H9 (cell line): ENCODE data around the gene TCERG1L. TPM values are rescaled to one million over a fixed set of nuclear protein-coding genes. Genes with fewer than 3 reads are reported as not detected.

Experiments
- DNase-seq: peaks from one replicate; pipeline ENCODE4 v3.0.0-alpha.2; 2017
- H2AFZ ChIP-seq: one replicate; pipeline ENCODE4 v1.6.1; 2013; ENCODE audit warnings: mild to moderate bottlenecking, low read length, control low read depth, moderate library complexity
- H2AK5ac ChIP-seq: 2 replicates; pipeline ENCODE4 v1.6.1; 2013; ENCODE audit warnings: low read length, control low read depth, mixed read lengths; ENCODE audit not compliant: insufficient read length
- H2BK120ac ChIP-seq: one replicate; pipeline ENCODE4 v1.6.1; 2013; ENCODE audit warnings: low read depth, mild to moderate bottlenecking, low read length, control low read depth, inconsistent platforms; ENCODE audit not compliant: poor library complexity, severe bottlenecking
- H2BK12ac ChIP-seq: 2 replicates; pipeline ENCODE4 v1.6.1; 2013; ENCODE audit warnings: low read length, control low read depth, mixed read lengths, low read depth; ENCODE audit not compliant: insufficient read length
- H2BK15ac ChIP-seq: 2 replicates; pipeline ENCODE4 v1.6.1; 2013; ENCODE audit warnings: low read depth, low read length, control low read depth
- H2BK20ac ChIP-seq: one replicate; pipeline ENCODE4 v1.6.1; 2013; ENCODE audit warnings: low read depth, mild to moderate bottlenecking, low read length, control low read depth, inconsistent platforms; ENCODE audit not compliant: poor library complexity, severe bottlenecking
- H2BK5ac ChIP-seq: 2 replicates; pipeline ENCODE4 v1.6.1; 2013; ENCODE audit warnings: low read length, control low read depth, mixed read lengths; ENCODE audit not compliant: insufficient read length
- H3K14ac ChIP-seq: 2 replicates; pipeline ENCODE4 v1.6.1; 2013; ENCODE audit warnings: low read length, control low read depth; ENCODE audit not compliant: insufficient read depth
- H3K18ac ChIP-seq: 2 replicates; pipeline ENCODE4 v1.6.1; 2013; ENCODE audit warnings: low read depth, mild to moderate bottlenecking, mixed read lengths, low read length, control low read depth; ENCODE audit not compliant: insufficient read length
- H3K23ac ChIP-seq: 2 replicates; pipeline ENCODE4 v1.6.1; 2013; ENCODE audit warnings: low read length, control low read depth, mixed read lengths, low read depth; ENCODE audit not compliant: insufficient read length
- H3K23me2 ChIP-seq: 2 replicates; pipeline ENCODE4 v1.6.1; 2013; ENCODE audit warnings: low read depth, mild to moderate bottlenecking, mixed read lengths, low read length, control low read depth; ENCODE audit not compliant: insufficient read length, poor library complexity, severe bottlenecking
- H3K27ac ChIP-seq: 2 replicates; pipeline ENCODE4 v1.5.1; 2013; ENCODE audit warnings: low read length, control low read depth, mixed read lengths, low read depth; ENCODE audit not compliant: insufficient read length
- H3K27me3 ChIP-seq: 2 replicates; pipeline ENCODE4 v1.6.1; 2013; ENCODE audit warnings: low read length, control low read depth, inconsistent platforms; ENCODE audit not compliant: insufficient read depth
- H3K4ac ChIP-seq: 2 replicates; pipeline ENCODE4 v1.6.1; 2013; ENCODE audit warnings: low read depth, mild to moderate bottlenecking, control low read depth, inconsistent platforms, low read length, moderate library complexity
- H3K4me1 ChIP-seq: 2 replicates; pipeline ENCODE4 v1.6.1; 2013; ENCODE audit warnings: low read length, control low read depth, inconsistent platforms; ENCODE audit not compliant: insufficient read depth
- H3K4me2 ChIP-seq: 2 replicates; pipeline ENCODE4 v1.6.1; 2013; ENCODE audit warnings: low read length, control low read depth, mixed read lengths; ENCODE audit not compliant: insufficient read length, insufficient read depth
- H3K56ac ChIP-seq: 2 replicates; pipeline ENCODE4 v1.6.1; 2013; ENCODE audit warnings: low read depth, mild to moderate bottlenecking, mixed read lengths, low read length, control low read depth; ENCODE audit not compliant: insufficient read length
- H3K79me1 ChIP-seq: 2 replicates; pipeline ENCODE4 v1.6.1; 2013; ENCODE audit warnings: low read depth, mild to moderate bottlenecking, moderate library complexity, low read length, control low read depth, inconsistent platforms; ENCODE audit not compliant: insufficient read depth, poor library complexity, severe bottlenecking
- H3K79me2 ChIP-seq: 2 replicates; pipeline ENCODE4 v1.6.1; 2013; ENCODE audit warnings: low read length, control low read depth, inconsistent platforms; ENCODE audit not compliant: insufficient read depth
- H3K9ac ChIP-seq: 2 replicates; pipeline ENCODE4 v1.6.1; 2013; ENCODE audit warnings: low read length, control low read depth, mixed read lengths; ENCODE audit not compliant: insufficient read length; ENCODE audit errors: extremely low read depth
- H3K9me3 ChIP-seq: one replicate; pipeline ENCODE4 v1.6.1; 2013; ENCODE audit warnings: low read depth, low read length, inconsistent platforms; ENCODE audit not compliant: control insufficient read depth
- H3T11ph ChIP-seq: one replicate; pipeline ENCODE4 v1.6.1; 2013; ENCODE audit warnings: mild to moderate bottlenecking, low read length, control low read depth, inconsistent platforms
- H4K20me1 ChIP-seq: one replicate; pipeline ENCODE4 v1.6.1; 2013; ENCODE audit not compliant: control insufficient read depth, insufficient read length, insufficient read depth
- H4K5ac ChIP-seq: 2 replicates; pipeline ENCODE4 v1.6.1; 2013; ENCODE audit warnings: low read depth, mild to moderate bottlenecking, mixed read lengths, low read length, control low read depth; ENCODE audit not compliant: insufficient read length
- H4K8ac ChIP-seq: replicated peaks from 2 replicates; pipeline ENCODE4 v1.6.1; 2013; ENCODE audit warnings: low read length, control low read depth, mixed read lengths, low read depth; ENCODE audit not compliant: insufficient read length
- H4K91ac ChIP-seq: 2 replicates; pipeline ENCODE4 v1.6.1; 2013; ENCODE audit warnings: low read depth, mild to moderate bottlenecking, moderate library complexity, mixed read lengths, low read length, control low read depth; ENCODE audit not compliant: insufficient read length
- H3K27ac Mint-ChIP-seq, 3 experiments: 2 replicates in 2 of 3; 3 replicates in 1 of 3; pipeline ENCODE4 v1.8.0; 2020 to 2021; ENCODE audit warnings: mixed read lengths in 3 of 3, mild to moderate bottlenecking in 1 of 3, moderate library complexity in 1 of 3
- H3K27me3 Mint-ChIP-seq: 2 replicates; pipeline ENCODE4 v1.8.0; 2021; ENCODE audit warnings: low read depth, mild to moderate bottlenecking, moderate library complexity, mixed read lengths
- H3K36me3 Mint-ChIP-seq, 3 experiments: 2 replicates in 2 of 3; 3 replicates in 1 of 3; pipeline ENCODE4 v1.8.0; 2020 to 2021; ENCODE audit warnings: low read depth in 3 of 3, mixed read lengths in 3 of 3; ENCODE audit not compliant: insufficient read depth in 1 of 3
- H3K4me1 Mint-ChIP-seq, 2 experiments: 2 replicates each; pipeline ENCODE4 v1.8.0; 2020; ENCODE audit warnings: mixed read lengths in 2 of 2
- H3K4me3 Mint-ChIP-seq, 2 experiments: 2 replicates in 1 of 2; 3 replicates in 1 of 2; pipeline ENCODE4 v1.8.0; 2020 to 2021; ENCODE audit warnings: mild to moderate bottlenecking in 2 of 2, mixed read lengths in 2 of 2, moderate library complexity in 1 of 2
- H3K9me3 Mint-ChIP-seq, 2 experiments: 2 replicates in 1 of 2; 3 replicates in 1 of 2; pipeline ENCODE4 v1.8.0; 2020; ENCODE audit warnings: mild to moderate bottlenecking in 2 of 2, mixed read lengths in 2 of 2, moderate library complexity in 1 of 2
- CTCF ChIP-seq: fragments of 200-600 bp; sonication (generic); conservative IDR thresholded peaks from 3 replicates; pipeline ENCODE4 v1.8.0; 2021; ENCODE audit warnings: antibody characterized with exemption, mild to moderate bottlenecking
- WGBS: extraction: QIAGEN DNeasy Blood & Tissue Kit; methylation state at CpG from one replicate; pipeline ENCODE4 v1.1.7; 2013; ENCODE audit warnings: missing lambda C conversion rate, low lambda C conversion rate, mixed read lengths; ENCODE audit not compliant: insufficient read length; ENCODE audit errors: extremely low coverage; 5-methylcytosine and 5-hydroxymethylcytosine counted together
- total RNA-seq: library from RNA; stranded (reverse); gene quantifications from 2 replicates; pipeline ENCODE4 v1.2.1, GENCODE V29; 2021

Gene TCERG1L
- total RNA-seq, 1 experiment from 2014 or later, result 3.3 TPM

- Histone ChIP-seq H3K4me1 (peaks cover 4% of the 10 kb centered on the region; the same call in 1 of the 2 replicates), H2BK15ac (no peak overlapping the region; the same call in 1 of the 2 replicates), H4K8ac (no peak overlapping the region), H3K27ac (no peak overlapping the region), H4K91ac (no peak overlapping the region), H3K9me3 (no peaks in the 10 kb centered on the region), H2BK20ac (no peak overlapping the region), H3K79me2 (no peaks in the 10 kb centered on the region), H3K23ac (no peak overlapping the region), H2BK120ac (no peak overlapping the region), H3K23me2 (no peaks in the 10 kb centered on the region), H3K56ac (no peak overlapping the region), H3T11ph (no peak overlapping the region), H2BK12ac (no peak overlapping the region), H3K79me1 (no peaks in the 10 kb centered on the region), H3K14ac (no peak overlapping the region), H3K18ac (no peak overlapping the region), H3K4ac (no peak overlapping the region), H3K27me3 (no peaks in the 10 kb centered on the region), H4K5ac (no peak overlapping the region), H2BK5ac (no peak overlapping the region), H4K20me1 (no peaks in the 10 kb centered on the region), H2AFZ (no peak overlapping the region), H3K4me2 (no peak overlapping the region), H2AK5ac (no peak overlapping the region), H3K9ac (no peak overlapping the region)
- peaks cover 39% of the 10 kb centered on the region for H3K27me3 Mint-ChIP-seq
- H3K27ac Mint-ChIP-seq, result no peak overlapping the region; a peak in 1 of 7 replicates
- TF ChIP-seq CTCF, result no peak
- peaks cover 37 to 39% of the 10 kb centered on the region in 2 experiments for H3K4me1 Mint-ChIP-seq
- no CpG with 5 or more reads among the region's 8 CpGs for WGBS
- no peak for DNase-seq
- H3K4me3 Mint-ChIP-seq, result no peak overlapping the region
- no peaks in the 10 kb centered on the region for H3K36me3 Mint-ChIP-seq
- H3K9me3 Mint-ChIP-seq, result no peaks in the 10 kb centered on the region; a peak in 1 of 5 replicates
These were observed 7.3 kb upstream of the TCERG1L start for GRCh38 chr10:131318814-131319213.
